ENCODE data around the gene DNAH5. TPM values are rescaled to one million over a fixed set of nuclear protein-coding genes. Genes with fewer than 3 reads are reported as not detected.

DNAH5 gene
- total and polyA plus RNA-seq, 8 donors: 0.61 to 9.8 (median 2.7) TPM

DNA sequence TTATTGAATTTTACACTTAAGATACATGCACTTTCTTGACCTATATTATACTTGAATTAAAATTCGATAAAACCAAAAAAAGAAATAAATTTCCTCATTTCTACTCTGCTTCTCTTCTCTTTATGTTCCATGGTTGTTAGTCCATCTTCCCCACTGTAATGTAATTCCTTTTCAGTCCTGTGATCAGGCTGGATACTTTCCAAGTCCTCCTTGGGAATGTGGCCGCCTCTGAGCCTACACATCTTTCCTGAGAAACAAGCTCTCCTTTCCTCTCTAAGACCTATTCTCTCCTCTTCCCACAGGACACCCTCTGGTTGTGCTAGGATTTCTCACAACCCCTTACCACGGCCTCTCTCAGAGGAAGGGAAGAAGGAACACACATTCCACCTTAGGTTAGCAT, 285.1 kb downstream of the DNAH5 start:
- DNase-seq: no peak
- Histone ChIP-seq H3K27me3 (no peaks in the 10 kb centered on the region), H3K36me3 (no peaks in the 10 kb centered on the region), H3K4me3 (no peak overlapping the region), H3K9me3 (no peaks in the 10 kb centered on the region), H3K4me1 (no peaks in the 10 kb centered on the region), H3K27ac (no peak overlapping the region)
- ATAC-seq: no peak
- intact Hi-C loops (cut with DNase I): no loop called here
- no peak for TF ChIP-seq CTCF (IDR thresholded peaks at IDR 0.05)

GRCh38 chr5:13658761-13659160, 285.7 kb downstream of the DNAH5 start:
- Histone ChIP-seq H3K9me3 (no peaks in the 10 kb centered on the region), H3K27me3 (no peaks in the 10 kb centered on the region), H3K36me3 (no peaks in the 10 kb centered on the region), H3K27ac (no peak overlapping the region), H3K4me3 (no peak overlapping the region), H3K4me1 (no peaks in the 10 kb centered on the region)
- TF ChIP-seq CTCF (IDR thresholded peaks at IDR 0.05): no peak
- ATAC-seq: no peak
- no peak for DNase-seq
- intact Hi-C loops (cut with DNase I): no loop called here

DNA sequence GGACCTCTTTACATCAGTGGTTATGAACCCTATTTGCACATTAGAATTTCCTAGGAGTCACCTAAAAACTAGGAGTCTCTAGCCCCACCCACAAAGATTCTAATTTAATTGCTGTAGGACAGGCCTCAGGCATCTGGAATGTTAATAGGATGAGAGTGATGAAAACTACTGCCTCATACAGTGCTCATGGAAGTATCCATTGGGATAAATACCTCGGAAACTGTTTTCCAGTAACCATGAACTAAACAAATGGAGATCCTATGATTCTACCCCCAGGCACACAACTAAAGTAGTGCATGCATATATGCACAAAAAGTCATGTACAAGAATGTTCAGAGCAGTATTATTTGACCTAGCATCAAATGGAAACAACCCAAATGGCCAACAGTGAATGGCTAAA, 286.3 kb downstream of the DNAH5 start:
- no peaks in the 10 kb centered on the region for H3K9me3 ChIP-seq
- no peak overlapping the region for H3K4me3 ChIP-seq
- H3K4me1 ChIP-seq: no peaks in the 10 kb centered on the region
- no peak for TF ChIP-seq CTCF (IDR thresholded peaks at IDR 0.05)
- no peak overlapping the region for H3K27ac ChIP-seq
- DNase-seq (no peak), ATAC-seq (no peak)
- no peaks in the 10 kb centered on the region for H3K27me3 ChIP-seq
- intact Hi-C loops (cut with DNase I): no loop called here
- H3K36me3 ChIP-seq: no peaks in the 10 kb centered on the region

DNA sequence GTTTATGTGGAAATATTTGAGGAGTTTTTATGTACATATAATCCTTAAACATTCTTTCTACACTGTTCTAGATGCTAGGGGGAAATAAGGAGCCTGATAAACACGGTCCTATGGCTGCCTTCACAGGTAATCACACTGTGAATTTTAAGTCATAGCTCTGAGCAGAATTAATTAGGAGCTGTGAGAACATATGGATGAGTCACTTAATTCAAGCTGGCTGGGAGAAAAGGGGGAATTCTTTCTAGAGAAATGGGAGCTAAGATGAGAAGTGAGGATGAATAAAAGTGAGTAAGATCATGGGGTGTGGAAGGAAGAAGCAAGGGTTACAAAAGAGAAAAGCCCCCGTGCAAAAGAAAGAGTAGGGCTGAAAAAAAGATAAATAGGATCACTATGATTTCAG, 290.8 kb downstream of the DNAH5 start:
- Histone ChIP-seq H3K27me3 (no peaks in the 10 kb centered on the region), H3K9me3 (peaks cover 0 to 10% of the 10 kb centered on the region in 2 donors), H3K4me1 (no peaks in the 10 kb centered on the region), H3K36me3 (no peaks in the 10 kb centered on the region), H3K4me3 (no peak overlapping the region), H3K27ac (no peak overlapping the region)
- ATAC-seq: no peak
- TF ChIP-seq CTCF (IDR thresholded peaks at IDR 0.05): no peak
- no peak for DNase-seq
- intact Hi-C loops (cut with DNase I): no loop called here

DNA sequence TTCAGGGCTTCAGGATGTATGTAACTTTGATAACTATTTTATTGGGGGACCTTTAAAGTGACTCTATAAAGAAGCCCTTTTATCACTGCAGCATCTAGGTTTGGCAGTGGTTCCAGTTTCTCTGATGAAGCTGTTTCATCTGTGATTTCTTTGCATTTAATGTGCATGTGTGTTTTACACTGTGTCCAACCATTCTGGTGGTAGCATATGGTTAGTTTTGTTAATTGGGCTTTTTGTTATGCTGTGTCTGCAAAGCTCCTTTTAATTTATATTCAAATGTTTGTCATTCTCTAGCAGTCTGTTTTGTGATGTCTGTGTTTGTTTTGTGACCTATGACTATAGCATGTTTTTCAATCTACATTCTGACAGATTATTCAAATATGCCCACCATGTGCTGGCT, 294.8 kb downstream of the DNAH5 start:
- no peaks in the 10 kb centered on the region for H3K4me1 ChIP-seq
- no peak overlapping the region for H3K4me3 ChIP-seq
- TF ChIP-seq CTCF (IDR thresholded peaks at IDR 0.05): no peak
- H3K27me3 ChIP-seq: no peaks in the 10 kb centered on the region
- H3K9me3 ChIP-seq: peaks cover 0 to 10% of the 10 kb centered on the region in 2 donors
- no peaks in the 10 kb centered on the region for H3K36me3 ChIP-seq
- intact Hi-C loops (cut with DNase I): no loop called here
- DNase-seq (no peak), ATAC-seq (no peak)
- no peak overlapping the region for H3K27ac ChIP-seq

All from left lung (tissue), 10 donors.